Occipital lobe (tissue), 2 donors: ENCODE measurements around the gene CAND2. TPM values are rescaled to one million over a fixed set of nuclear protein-coding genes. Genes with fewer than 3 reads are reported as not detected.
A peak's percentile ranks its signal among the peaks of the same experiment; 100 is the strongest.
"Not testable (repeated sequence)": the region's sequence is repeated elsewhere in the genome, so short reads cannot be mapped to it uniquely, and the experiment has no call there.

Experiments used
- DNase-seq: peaks from one replicate; lab custom pipeline; 2025; lab: John Stamatoyannopoulos, UW
- total RNA-seq: library from RNA; depleted of rRNA; stranded (reverse); fragments of >200 nt; gene quantifications from one replicate; pipeline ENCODE4 v1.2.3, GENCODE V29; 2014

CAND2 gene
- total RNA-seq, 1 donor from 2014 or later, result 14.5 TPM

DNA sequence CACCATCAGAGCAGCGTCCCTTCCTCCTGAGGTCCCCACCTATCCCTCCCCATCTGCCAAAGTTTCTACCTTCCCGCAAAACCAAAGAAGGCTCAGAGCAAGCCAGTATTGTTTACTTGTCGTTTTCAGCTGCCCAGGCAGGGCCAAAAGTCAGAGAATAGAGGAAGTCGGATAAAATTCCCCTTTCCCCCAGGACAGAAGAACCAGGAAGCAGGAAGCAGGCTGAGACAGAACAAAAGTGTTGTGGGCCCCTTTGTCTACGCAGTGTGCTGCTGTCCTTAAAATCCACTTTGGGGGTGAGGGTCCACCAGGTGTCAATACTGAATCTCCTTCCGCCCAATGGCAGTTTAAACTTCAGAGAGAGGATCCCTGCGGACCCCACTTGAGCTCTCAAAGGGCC lies 63.4 kb downstream of the CAND2 start:
- no peak for DNase-seq

GRCh38 chr3:12861611-12862010 lies 65.1 kb downstream of the CAND2 start:
- no peak for DNase-seq

- no peak for DNase-seq
Measured at GRCh38 chr3:12862387-12862786, 65.9 kb downstream of the CAND2 start.

DNA sequence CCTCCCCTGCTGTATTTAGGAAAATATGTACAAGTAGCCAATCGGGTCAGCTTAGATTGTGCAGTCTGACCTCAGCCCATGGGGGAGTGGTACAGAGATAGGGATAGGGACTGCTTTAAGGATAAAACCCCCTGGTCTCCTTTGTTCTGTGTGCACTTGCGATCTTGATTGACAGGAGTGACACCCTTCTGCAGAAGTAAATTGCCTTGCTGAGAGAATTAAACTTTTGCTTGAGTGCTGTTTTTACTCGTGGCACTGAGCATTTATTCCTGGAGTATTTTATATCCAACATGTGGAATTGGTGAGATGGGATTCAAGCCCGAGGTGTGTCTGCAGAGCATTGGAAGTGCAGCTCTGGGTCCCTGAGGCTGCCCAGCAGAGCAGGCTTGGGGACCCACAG lies 68.8 kb downstream of the CAND2 start:
- DNase-seq, result no peak

DNA sequence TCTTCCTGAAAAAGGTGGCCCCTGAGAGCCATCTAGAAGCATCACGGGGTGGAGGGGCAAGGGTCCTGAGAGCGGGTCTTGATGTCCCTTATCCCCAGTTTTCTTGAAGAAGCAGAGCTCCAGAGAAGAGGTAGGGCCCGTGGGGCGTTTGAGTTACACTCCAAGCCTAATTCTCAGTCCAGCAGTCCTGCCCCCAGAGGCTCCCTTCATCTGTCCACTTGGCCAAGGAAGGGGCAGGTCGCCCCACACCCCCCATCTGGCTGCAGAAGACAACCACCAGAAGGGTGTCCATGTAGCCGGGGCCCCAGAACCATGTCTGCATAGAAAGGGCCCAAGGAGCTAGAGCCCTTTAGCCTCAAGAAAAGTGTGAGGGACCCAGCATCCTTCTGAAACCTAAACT lies 70.4 kb downstream of the CAND2 start:
- DNase-seq, result no peak

- peak; percentile 78 for DNase-seq
Measured at GRCh38 chr3:12868039-12869034, 71.9 kb downstream of the CAND2 start.

DNA sequence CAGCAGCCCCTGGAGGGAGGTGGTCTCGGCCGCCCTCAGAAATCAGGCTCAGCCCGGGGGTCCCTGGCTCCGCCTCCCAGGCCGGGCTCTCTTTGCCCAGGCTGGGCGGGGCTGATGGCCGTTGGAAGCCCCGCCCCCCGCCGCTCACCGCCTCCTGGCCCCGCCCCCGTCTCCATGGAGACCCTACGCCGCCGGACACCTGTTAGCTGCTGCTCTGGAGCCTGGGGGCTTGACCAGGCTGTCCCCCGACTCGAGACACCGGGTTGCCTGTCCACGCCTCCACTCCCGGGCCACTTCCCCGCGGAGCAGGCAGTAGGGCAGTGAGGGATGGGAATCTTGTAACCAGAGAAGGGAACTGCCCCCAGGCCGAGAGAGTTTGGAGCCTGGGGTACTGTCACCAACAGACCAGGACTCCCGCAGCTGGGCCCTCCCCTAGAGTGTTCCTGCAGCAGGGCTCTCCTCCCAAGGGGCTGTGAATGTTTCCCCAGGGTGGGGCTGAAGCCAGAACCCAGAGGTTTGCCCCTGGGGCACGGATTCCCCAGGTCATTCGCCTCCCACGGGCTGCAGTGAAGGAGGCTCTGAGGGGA lies 72.6 kb downstream of the CAND2 start:
- no peak for DNase-seq

DNA sequence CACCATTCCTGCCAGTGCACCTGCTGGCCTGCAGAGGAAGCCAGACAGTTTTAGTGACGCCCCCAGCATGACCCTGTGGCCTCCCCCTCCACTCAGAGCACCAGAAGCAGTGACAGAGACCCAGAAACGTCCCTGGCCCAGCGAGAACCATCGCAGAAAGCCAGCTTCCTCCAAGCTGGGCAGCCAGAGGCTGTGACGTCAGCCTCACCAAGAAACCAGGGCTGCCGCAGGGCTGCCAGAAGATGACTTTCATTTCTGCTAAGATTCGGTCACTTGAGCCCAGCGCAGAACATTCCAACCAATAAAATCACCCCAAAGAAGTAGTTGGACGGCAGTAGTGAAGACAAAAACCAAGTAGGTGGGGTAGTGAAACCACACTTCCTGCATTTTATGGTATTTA lies 74.5 kb downstream of the CAND2 start:
- DNase-seq, result no peak

DNA sequence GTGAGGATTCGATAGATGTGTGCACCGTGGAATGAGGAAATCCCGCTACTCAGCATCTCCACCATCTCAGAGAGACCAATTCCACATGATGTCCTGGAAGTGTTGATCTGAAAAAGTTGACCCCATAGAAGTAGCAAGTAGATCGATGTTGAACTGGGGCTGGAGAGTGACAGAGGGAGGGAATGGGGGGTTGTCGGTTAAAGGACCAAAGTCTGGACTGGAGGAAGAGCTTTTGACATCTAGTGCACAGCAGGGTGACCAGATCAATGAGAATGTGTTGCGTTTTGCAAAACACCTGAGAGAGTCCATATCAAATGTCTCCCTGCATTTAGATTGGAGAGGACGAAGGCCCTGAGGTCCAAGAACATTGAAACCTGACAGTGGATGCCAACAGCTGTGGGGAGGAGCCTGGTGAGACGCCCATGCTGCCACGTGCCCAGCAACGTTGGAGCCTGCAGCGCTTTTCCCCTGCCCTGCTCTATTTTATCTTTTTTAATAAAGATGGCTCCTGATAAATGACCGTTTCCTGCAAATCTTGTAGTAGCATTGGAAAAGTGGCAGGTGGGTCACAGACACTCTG lies 75.0 kb downstream of the CAND2 start:
- no peak for DNase-seq

DNA sequence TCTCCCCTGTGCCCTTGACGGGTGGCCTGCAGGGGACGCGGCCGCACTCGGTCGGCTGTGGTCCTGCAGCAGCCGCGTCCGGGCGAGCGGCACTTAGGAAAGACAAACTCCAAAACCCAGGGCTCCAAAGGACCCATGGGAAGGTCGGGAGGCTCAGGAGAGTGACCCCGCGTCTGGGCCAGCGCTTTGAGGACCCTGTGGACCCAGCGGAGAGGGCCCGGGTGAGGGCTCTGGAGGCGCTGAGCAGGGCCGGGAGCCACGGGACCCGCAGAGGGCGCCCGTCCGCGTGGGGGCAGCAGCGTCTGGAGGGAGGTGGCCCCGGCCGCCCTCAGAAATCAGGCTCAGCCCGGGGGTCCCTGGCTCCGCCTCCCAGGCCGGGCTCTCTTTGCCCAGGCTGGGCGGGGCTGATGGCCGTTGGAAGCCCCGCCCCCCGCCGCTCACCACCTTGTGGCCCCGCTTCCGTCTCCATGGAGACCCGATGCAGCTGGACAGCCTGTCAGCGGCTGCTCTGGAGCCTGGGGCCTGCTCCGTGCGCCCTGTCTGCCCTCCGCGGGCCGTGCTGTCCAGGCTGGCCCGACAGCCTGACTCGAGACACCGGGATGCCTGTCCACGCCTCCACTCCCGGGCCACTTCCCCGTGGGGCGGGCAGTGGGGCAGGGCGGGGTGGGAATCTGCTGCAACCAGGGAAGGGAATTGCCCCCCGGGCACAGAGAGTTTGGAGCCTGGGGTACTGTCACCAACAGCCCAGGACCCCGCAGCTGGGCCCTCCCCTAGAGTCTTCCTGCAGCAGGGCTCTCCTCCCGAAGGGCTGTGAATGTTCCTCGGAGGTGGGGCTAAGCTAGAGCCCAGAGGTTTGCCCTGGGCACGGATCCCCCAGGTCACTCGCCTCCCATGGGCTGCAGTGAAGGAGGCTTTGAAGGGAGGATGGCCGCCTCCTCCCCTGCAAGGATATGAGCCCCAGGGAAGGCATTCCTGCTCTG lies 79.7 kb downstream of the CAND2 start:
- DNase-seq, result no peak

GRCh38 chr3:12877040-12877439 lies 80.6 kb downstream of the CAND2 start:
- no peak for DNase-seq

GRCh38 chr3:12878141-12878574 lies 81.7 kb downstream of the CAND2 start:
- no peak for DNase-seq

GRCh38 chr3:12878758-12879157 lies 82.3 kb downstream of the CAND2 start:
- not testable (repeated sequence) for DNase-seq

DNA sequence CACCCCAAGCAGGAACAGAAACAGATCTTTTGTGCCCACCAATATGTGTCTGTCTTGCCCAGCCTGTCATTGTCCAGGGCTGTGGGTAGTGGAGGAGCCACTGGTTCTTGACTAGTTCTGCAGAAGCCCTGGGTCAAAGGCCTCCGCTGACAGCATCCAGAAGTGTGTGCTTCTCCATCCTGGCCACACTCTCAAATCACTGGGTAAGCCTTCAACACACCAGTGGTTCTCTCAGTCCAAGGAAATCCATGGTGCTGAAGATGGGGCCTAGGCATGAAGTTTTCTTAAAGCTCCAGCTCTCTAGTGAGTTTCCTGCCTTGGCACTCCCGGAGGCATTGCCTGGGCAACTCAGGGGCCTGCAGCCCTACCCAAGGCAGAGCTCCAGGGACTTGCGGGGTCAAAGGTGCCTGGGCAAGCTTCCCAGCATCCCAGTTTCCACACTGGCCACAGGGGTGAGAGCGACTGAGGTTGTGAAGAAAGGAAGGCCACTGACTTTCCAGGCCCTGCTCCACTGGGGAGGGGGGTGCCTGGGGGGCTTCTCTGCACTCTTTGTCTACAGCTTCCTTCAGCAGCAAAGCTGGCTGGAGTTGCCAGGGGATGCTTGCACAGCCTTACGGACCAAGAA lies 82.8 kb downstream of the CAND2 start:
- no peak for DNase-seq

DNA sequence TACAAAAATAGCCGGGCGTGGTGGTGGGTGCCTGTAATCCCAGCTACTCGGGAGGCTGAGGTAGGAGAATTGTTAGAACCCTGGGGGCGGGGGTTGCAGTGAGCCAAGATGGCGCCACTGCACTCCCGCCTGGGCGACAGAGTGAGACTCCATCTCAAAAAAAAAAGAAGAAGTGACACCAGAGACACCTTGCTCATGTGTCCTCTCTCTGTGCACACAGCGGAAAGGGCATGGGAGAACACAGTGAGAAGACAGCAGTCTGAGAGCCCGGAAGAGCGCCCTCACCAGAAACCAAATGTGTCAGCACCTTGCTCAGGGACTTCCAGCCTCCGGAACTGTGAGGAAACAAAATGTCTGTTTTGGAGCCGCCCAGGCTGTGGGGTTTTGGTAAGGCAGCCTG lies 85.4 kb downstream of the CAND2 start:
- not testable (repeated sequence) for DNase-seq

GRCh38 chr3:12882336-12883310 lies 86.1 kb downstream of the CAND2 start:
- DNase-seq, result no peak

GRCh38 chr3:12884186-12884680 lies 87.8 kb downstream of the CAND2 start:
- DNase-seq, result peak; percentile 73
